ENCODE results near the gene KCTD7. TPM values are rescaled to one million over a fixed set of nuclear protein-coding genes. Genes with fewer than 3 reads are reported as not detected.

KCTD7 gene
- total RNA-seq, 1 experiment from 2014 or later: 11.6 TPM

GRCh38 chr7:66626331-66626934, 2.2 kb upstream of the KCTD7 start (continued):
- no peak for TF ChIP-seq ZNF121 (CRISPR knock-in tag; IDR thresholded peaks at IDR 0.05)
- no peak for TF ChIP-seq AFF4 (CRISPR knock-in tag; IDR thresholded peaks at IDR 0.05; ENCODE audit: borderline replicate concordance)

GRCh38 chr7:66627151-66627681, 1.5 kb upstream of the KCTD7 start:
- Mint-ChIP-seq H3K9me3 (no peaks in the 10 kb centered on the region; the same call in 1 of the 2 replicates), H3K36me3 (no peaks in the 10 kb centered on the region), H3K4me1 (peaks cover 12% of the 10 kb centered on the region), H3K27me3 (ENCODE audit: low read depth) (peaks cover 17% of the 10 kb centered on the region), H3K27ac (peak overlapping the region; percentile 36; the same call in 1 of the 2 replicates), H3K4me3 (peak overlapping the region; percentile 57)
- ATAC-seq (no peak), DNase-seq (ENCODE audit: low spot score) (no peak)
- ChIA-PET CTCF (interaction anchor here (0.6 to 3.1 kb wide), 3 partner anchors 20 to 998 kb away, joined by 3 to 16 read pairs (median 5); no protein-coding TSS in a partner anchor), POLR2A (no interaction called here)
- TF ChIP-seq ZNF121 (CRISPR knock-in tag; IDR thresholded peaks at IDR 0.05): peak; percentile 92
- TF ChIP-seq ZNF281 (CRISPR knock-in tag; IDR thresholded peaks at IDR 0.05): no peak

GRCh38 chr7:66627881-66628360, 760 bp upstream of the KCTD7 start:
- Mint-ChIP-seq H3K4me1 (peaks cover 12% of the 10 kb centered on the region), H3K4me3 (peak overlapping the region; percentile 89), H3K9me3 (no peaks in the 10 kb centered on the region; the same call in 1 of the 2 replicates), H3K36me3 (peaks cover under 1% of the 10 kb centered on the region; the same call in 1 of the 2 replicates), H3K27ac (peak overlapping the region; percentile 91), H3K27me3 (ENCODE audit: low read depth) (peaks cover 17% of the 10 kb centered on the region)
- POLR2A ChIA-PET: interaction anchor here (1.0 kb wide), 1 partner anchor 26 kb away, joined by 6 read pairs; no protein-coding TSS in a partner anchor
- CTCF ChIA-PET: interaction anchor here (0.7 to 3.1 kb wide), 3 partner anchors 21 to 998 kb away, joined by 3 to 16 read pairs (median 4); no protein-coding TSS in a partner anchor
- DNase-seq (ENCODE audit: low spot score): no peak
- ATAC-seq: peak; percentile 2
- TF ChIP-seq FOXP1 (CRISPR knock-in tag; IDR thresholded peaks at IDR 0.05; ENCODE audit: borderline replicate concordance) (0 out of 2 replicates have a peak, but pooled peaks have one; percentile 24), ZNF317 (CRISPR knock-in tag; IDR thresholded peaks at IDR 0.05; ENCODE audit: borderline replicate concordance, low read depth) (no peak), ESRRA (CRISPR knock-in tag; IDR thresholded peaks at IDR 0.05; ENCODE audit: borderline replicate concordance) (no peak)

GRCh38 chr7:66629222-66630062, 761 bp downstream of the KCTD7 start:
- CTCF ChIA-PET: interaction anchor here (0.6 to 3.1 kb wide), 5 partner anchors 23 to 395 kb away, joined by 4 to 16 read pairs (median 6); no protein-coding TSS in a partner anchor
- TF ChIP-seq KAT7 (CRISPR knock-in tag; IDR thresholded peaks at IDR 0.05; ENCODE audit: borderline replicate concordance) (no peak), ZNF121 (CRISPR knock-in tag; IDR thresholded peaks at IDR 0.05) (peak; percentile 83)
- Mint-ChIP-seq H3K27ac (no peak overlapping the region), H3K4me1 (peaks cover 12% of the 10 kb centered on the region), H3K9me3 (no peaks in the 10 kb centered on the region; the same call in 1 of the 2 replicates), H3K4me3 (peak overlapping the region; percentile 68), H3K36me3 (peaks cover 13% of the 10 kb centered on the region), H3K27me3 (ENCODE audit: low read depth) (peaks cover 13% of the 10 kb centered on the region)
- DNase-seq (ENCODE audit: low spot score) (peak; percentile 24), ATAC-seq (peak; percentile 9)
- POLR2A ChIA-PET: interaction anchor here (0.6 to 1.0 kb wide), 2 partner anchors 25 to 136 kb away, joined by 3 to 6 read pairs; no protein-coding TSS in a partner anchor
